Measurements from ENCODE around the gene CT47C1. TPM values are rescaled to one million over a fixed set of nuclear protein-coding genes. Genes with fewer than 3 reads are reported as not detected.
A peak's percentile ranks its signal among the peaks of the same experiment; 100 is the strongest.

Gene CT47C1
- total RNA-seq, 1 donor from 2014 or later, result not detected

- Histone ChIP-seq H3K27me3 (ENCODE audit: insufficient read depth, low read length) (no peaks in the 10 kb centered on the region), H3K27ac (ENCODE audit: low read depth, low read length) (no peak overlapping the region), H3K4me2 (ENCODE audit: low read length) (no peak overlapping the region), H3K79me2 (ENCODE audit: insufficient read depth, low read length) (no peaks in the 10 kb centered on the region), H2AFZ (ENCODE audit: low read depth, low read length) (no peak overlapping the region), H3K9me3 (ENCODE audit: insufficient read depth, low read depth, low read length) (no peaks in the 10 kb centered on the region), H3K9ac (ENCODE audit: low read length) (no peak overlapping the region), H4K20me1 (ENCODE audit: insufficient read depth, low read length) (no peaks in the 10 kb centered on the region), H3K4me1 (ENCODE audit: insufficient read depth, low read length) (no peaks in the 10 kb centered on the region), H3K4me3 (ENCODE audit: insufficient read depth, low read depth, low read length) (no peak overlapping the region), H3K36me3 (ENCODE audit: insufficient read depth, low read length) (no peaks in the 10 kb centered on the region)
- Mint-ChIP-seq H3K27me3 (ENCODE audit: low read depth, unreplicated experiment) (no peaks in the 10 kb centered on the region), H3K27ac (ENCODE audit: unreplicated experiment) (no peak overlapping the region), H3K4me1 (ENCODE audit: low read depth, unreplicated experiment) (peaks cover 4% of the 10 kb centered on the region), H3K36me3 (ENCODE audit: low read depth, unreplicated experiment) (no peaks in the 10 kb centered on the region), H3K9me3 (ENCODE audit: unreplicated experiment) (no peaks in the 10 kb centered on the region), H3K4me3 (ENCODE audit: unreplicated experiment) (no peak overlapping the region)
- FAIRE-seq (no peak), DNase-seq (ENCODE audit: low read depth) (no peak)
- TF ChIP-seq EZH2 (IDR thresholded peaks at IDR 0.05; ENCODE audit: insufficient read depth, low read length) (no peak), CTCF (IDR thresholded peaks at IDR 0.05; ENCODE audit: insufficient read depth, low read depth, low read length) (no peak)
Observed at GRCh38 chrX:119107206-119107605, 34.4 kb downstream of the CT47C1 start.

- peak; percentile 99 for FAIRE-seq
- Mint-ChIP-seq H3K27ac (ENCODE audit: unreplicated experiment) (no peak overlapping the region), H3K27me3 (ENCODE audit: low read depth, unreplicated experiment) (peaks cover 9% of the 10 kb centered on the region), H3K36me3 (ENCODE audit: low read depth, unreplicated experiment) (no peaks in the 10 kb centered on the region), H3K9me3 (ENCODE audit: unreplicated experiment) (no peaks in the 10 kb centered on the region), H3K4me3 (ENCODE audit: unreplicated experiment) (no peak overlapping the region), H3K4me1 (ENCODE audit: low read depth, unreplicated experiment) (no peaks in the 10 kb centered on the region)
- Histone ChIP-seq H3K4me3 (ENCODE audit: insufficient read depth, low read depth, low read length) (no peak overlapping the region), H3K36me3 (ENCODE audit: insufficient read depth, low read length) (no peaks in the 10 kb centered on the region), H3K9me3 (ENCODE audit: insufficient read depth, low read depth, low read length) (no peaks in the 10 kb centered on the region), H2AFZ (ENCODE audit: low read depth, low read length) (no peak overlapping the region), H3K27ac (ENCODE audit: low read depth, low read length) (no peak overlapping the region), H3K27me3 (ENCODE audit: insufficient read depth, low read length) (peaks cover 2% of the 10 kb centered on the region), H3K9ac (ENCODE audit: low read length) (no peak overlapping the region), H3K4me1 (ENCODE audit: insufficient read depth, low read length) (no peaks in the 10 kb centered on the region), H3K79me2 (ENCODE audit: insufficient read depth, low read length) (no peaks in the 10 kb centered on the region), H4K20me1 (ENCODE audit: insufficient read depth, low read length) (no peaks in the 10 kb centered on the region), H3K4me2 (ENCODE audit: low read length) (no peak overlapping the region)
- TF ChIP-seq CTCF (IDR thresholded peaks at IDR 0.05; ENCODE audit: insufficient read depth, low read depth, low read length) (peak; percentile 68), EZH2 (IDR thresholded peaks at IDR 0.05; ENCODE audit: insufficient read depth, low read length) (no peak)
- peak; percentile 17 for DNase-seq (ENCODE audit: low read depth)
Observed at GRCh38 chrX:119118780-119119395, 46.1 kb downstream of the CT47C1 start.

- H3K27me3 Mint-ChIP-seq (ENCODE audit: low read depth, unreplicated experiment), result peaks cover 6% of the 10 kb centered on the region
- Histone ChIP-seq H3K27me3 (ENCODE audit: insufficient read depth, low read length) (no peaks in the 10 kb centered on the region), H3K9ac (ENCODE audit: low read length) (no peak overlapping the region), H3K4me3 (ENCODE audit: insufficient read depth, low read depth, low read length) (no peak overlapping the region), H3K4me2 (ENCODE audit: low read length) (no peak overlapping the region), H3K36me3 (ENCODE audit: insufficient read depth, low read length) (no peaks in the 10 kb centered on the region), H3K9me3 (ENCODE audit: insufficient read depth, low read depth, low read length) (no peaks in the 10 kb centered on the region), H3K79me2 (ENCODE audit: insufficient read depth, low read length) (no peaks in the 10 kb centered on the region), H4K20me1 (ENCODE audit: insufficient read depth, low read length) (no peaks in the 10 kb centered on the region), H3K4me1 (ENCODE audit: insufficient read depth, low read length) (no peaks in the 10 kb centered on the region), H2AFZ (ENCODE audit: low read depth, low read length) (no peak overlapping the region), H3K27ac (ENCODE audit: low read depth, low read length) (no peak overlapping the region)
- FAIRE-seq (peak; percentile 79), DNase-seq (ENCODE audit: low read depth) (no peak)
- no peaks in the 10 kb centered on the region for H3K9me3 Mint-ChIP-seq (ENCODE audit: unreplicated experiment)
- H3K4me3 Mint-ChIP-seq (ENCODE audit: unreplicated experiment), result no peak overlapping the region
- no peak overlapping the region for H3K27ac Mint-ChIP-seq (ENCODE audit: unreplicated experiment)
- no peaks in the 10 kb centered on the region for H3K36me3 Mint-ChIP-seq (ENCODE audit: low read depth, unreplicated experiment)
- TF ChIP-seq EZH2 (IDR thresholded peaks at IDR 0.05; ENCODE audit: insufficient read depth, low read length), result no peak
- H3K4me1 Mint-ChIP-seq (ENCODE audit: low read depth, unreplicated experiment), result no peaks in the 10 kb centered on the region
Observed at GRCh38 chrX:119121341-119121740, 48.5 kb downstream of the CT47C1 start.

Other genes starting within 250 kb of the CT47C1 start
- 0.16 TPM in 1 of 2 replicates, not detected in the other for gene ZCCHC12, start 249.2 kb upstream of the CT47C1 start, total RNA-seq
- gene LONRF3, start 98.4 kb upstream of the CT47C1 start, total RNA-seq, result 0.11 and 0.19 TPM in 2 replicates
- gene KIAA1210, start 54.8 kb downstream of the CT47C1 start, total RNA-seq, result not detected in 2 replicates
- gene PGRMC1, start 163.3 kb downstream of the CT47C1 start, total RNA-seq, result 118 and 120 TPM in 2 replicates

Measured in astrocyte (in vitro differentiated cells and primary cell).